Right atrium auricular region (tissue), 2 donors: ENCODE measurements around the gene SAT1. TPM values are rescaled to one million over a fixed set of nuclear protein-coding genes. Genes with fewer than 3 reads are reported as not detected.

Experiments
- DNase-seq: peaks from one replicate; pipeline ENCODE4 v3.0.0-alpha.2; 2019; ENCODE audit warnings: low spot score
- H3K27ac ChIP-seq, 2 donors: fragments of 200-600 bp; sonication (generic); 1 replicate in 1 of 2; 2 replicates in 1 of 2; pipeline ENCODE4 v1.5.1; 2016 to 2019
- H3K27me3 ChIP-seq, 2 donors: fragments of 200-600 bp; sonication (generic); one replicate each; pipeline versions ENCODE4 v1.5.1 to v1.6.0; 2017 to 2019
- H3K36me3 ChIP-seq: fragments of 200-600 bp; sonication (generic); one replicate; pipeline ENCODE4 v1.5.1; 2016
- H3K4me1 ChIP-seq, 2 donors: fragments of 200-600 bp; sonication (generic); one replicate each; pipeline versions ENCODE4 v1.5.1 to v1.6.0; 2017 to 2019
- H3K4me3 ChIP-seq, 2 donors: fragments of 200-600 bp; sonication (generic); 1 replicate in 1 of 2; 2 replicates in 1 of 2; pipeline ENCODE4 v1.5.1; 2017 to 2019; ENCODE audit warnings: mild to moderate bottlenecking in 1 of 2, moderate library complexity in 1 of 2
- H3K9me3 ChIP-seq, 2 donors: fragments of 200-600 bp; sonication (generic); one replicate each; pipeline ENCODE4 v1.5.1; 2019
- total RNA-seq, 2 donors: library from RNA; depleted of rRNA; stranded (reverse); fragments of >200 nt; gene quantifications; one replicate each; pipeline ENCODE4 v1.1.0, GENCODE V29; 2016
- TF ChIP-seq, protein P1 (sequence below), 2 donors: fragments of 200-600 bp; sonication (generic); IDR thresholded peaks; one replicate each; pipeline ENCODE4 v1.5.1; 2019; ENCODE audit warnings: antibody characterized with exemption in 2 of 2

The SAT1 gene
- total RNA-seq, 2 donors from 2014 or later = 513 to 713 TPM

DNA sequence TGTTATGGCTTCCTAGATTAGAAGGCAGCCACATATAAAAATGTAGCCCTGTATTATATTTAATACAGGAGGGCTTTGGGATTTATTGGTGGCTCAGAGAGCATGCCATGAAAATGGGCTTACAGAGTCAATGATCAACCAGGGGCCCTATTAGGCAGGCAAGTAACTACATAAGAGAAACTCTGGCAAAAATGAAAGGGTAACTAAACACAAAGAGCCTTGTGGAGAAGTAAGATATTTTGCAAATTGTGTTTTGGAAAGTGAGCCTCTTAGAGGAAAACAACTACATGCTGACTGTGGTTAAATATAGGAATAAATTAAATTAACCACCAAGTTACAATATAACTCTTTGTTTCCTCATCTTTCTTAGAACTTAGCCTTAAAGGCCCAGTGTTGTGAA, 5.5 kb downstream of the SAT1 start:
- no peak for DNase-seq
- Histone ChIP-seq H3K4me3 (no peak overlapping the region), H3K27me3 (no peaks in the 10 kb centered on the region), H3K36me3 (peaks cover 15% of the 10 kb centered on the region), H3K9me3 (no peaks in the 10 kb centered on the region), H3K27ac (peak overlapping the region in 1 of 2 donors; percentile 29), H3K4me1 (no peaks in the 10 kb centered on the region)
- TF ChIP-seq, protein P1, sequence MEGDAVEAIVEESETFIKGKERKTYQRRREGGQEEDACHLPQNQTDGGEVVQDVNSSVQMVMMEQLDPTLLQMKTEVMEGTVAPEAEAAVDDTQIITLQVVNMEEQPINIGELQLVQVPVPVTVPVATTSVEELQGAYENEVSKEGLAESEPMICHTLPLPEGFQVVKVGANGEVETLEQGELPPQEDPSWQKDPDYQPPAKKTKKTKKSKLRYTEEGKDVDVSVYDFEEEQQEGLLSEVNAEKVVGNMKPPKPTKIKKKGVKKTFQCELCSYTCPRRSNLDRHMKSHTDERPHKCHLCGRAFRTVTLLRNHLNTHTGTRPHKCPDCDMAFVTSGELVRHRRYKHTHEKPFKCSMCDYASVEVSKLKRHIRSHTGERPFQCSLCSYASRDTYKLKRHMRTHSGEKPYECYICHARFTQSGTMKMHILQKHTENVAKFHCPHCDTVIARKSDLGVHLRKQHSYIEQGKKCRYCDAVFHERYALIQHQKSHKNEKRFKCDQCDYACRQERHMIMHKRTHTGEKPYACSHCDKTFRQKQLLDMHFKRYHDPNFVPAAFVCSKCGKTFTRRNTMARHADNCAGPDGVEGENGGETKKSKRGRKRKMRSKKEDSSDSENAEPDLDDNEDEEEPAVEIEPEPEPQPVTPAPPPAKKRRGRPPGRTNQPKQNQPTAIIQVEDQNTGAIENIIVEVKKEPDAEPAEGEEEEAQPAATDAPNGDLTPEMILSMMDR (IDR thresholded peaks at IDR 0.05) = no peak

DNA sequence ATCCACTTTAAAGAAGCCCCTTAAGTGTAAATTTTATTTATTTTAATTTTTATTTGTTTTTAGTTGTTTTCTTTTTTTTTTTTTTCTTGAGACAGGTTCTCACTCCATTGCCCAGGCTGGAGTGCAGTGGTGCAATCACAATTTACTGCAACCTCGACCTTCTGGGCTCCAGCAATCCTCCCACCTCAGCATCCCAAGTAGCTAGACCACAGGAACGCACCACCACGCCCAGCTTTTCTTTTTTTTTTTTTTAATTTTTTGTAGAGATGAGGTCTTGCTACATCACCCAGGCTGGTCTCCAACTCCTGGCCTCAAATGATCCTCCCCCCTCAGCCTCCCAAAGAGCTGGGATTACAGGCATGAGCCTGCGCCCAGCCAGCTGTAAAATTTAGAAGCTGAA, 6.0 kb downstream of the SAT1 start:
- H3K36me3 ChIP-seq = peaks cover 15% of the 10 kb centered on the region
- no peak overlapping the region for H3K4me3 ChIP-seq
- no peaks in the 10 kb centered on the region for H3K27me3 ChIP-seq
- no peaks in the 10 kb centered on the region for H3K4me1 ChIP-seq
- DNase-seq = no peak
- no peak overlapping the region for H3K27ac ChIP-seq
- TF ChIP-seq, protein P1 (IDR thresholded peaks at IDR 0.05) = no peak
- H3K9me3 ChIP-seq = no peaks in the 10 kb centered on the region

DNA sequence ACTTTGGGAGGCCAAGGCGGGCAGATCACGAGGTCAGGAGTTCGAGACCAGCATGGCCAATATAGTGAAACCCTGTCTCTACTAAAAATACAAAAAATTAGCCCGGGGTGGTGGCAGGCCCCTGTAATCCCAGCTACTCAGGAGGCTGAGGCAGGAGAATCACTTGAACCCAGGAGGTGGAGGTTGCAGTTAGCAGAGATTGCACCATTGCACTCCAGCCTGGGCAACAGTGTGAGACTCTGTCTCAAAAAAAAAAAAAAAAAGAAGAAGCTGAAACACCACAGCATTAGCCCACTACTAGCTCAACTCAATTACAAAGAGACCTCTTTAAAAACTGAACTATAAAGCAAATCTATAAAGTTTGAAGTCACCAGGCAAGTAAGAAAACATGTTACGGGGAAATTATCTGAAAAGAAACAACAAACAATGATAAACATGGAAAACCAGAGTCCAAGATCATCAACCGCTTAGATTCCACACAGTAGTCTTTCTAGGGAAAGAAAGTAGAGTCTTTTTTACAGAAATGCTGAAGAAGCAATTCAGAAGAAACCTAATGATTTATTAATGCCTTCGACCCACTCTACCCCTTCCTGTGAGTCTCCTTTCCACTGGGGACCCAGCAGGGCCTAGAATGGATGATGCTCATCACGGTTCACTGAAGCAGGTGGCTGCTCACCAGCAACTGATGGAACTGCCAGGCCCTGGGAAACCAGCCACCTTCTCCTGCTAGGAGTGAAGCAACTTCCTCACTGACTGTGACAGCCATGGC, 6.6 kb downstream of the SAT1 start:
- no peaks in the 10 kb centered on the region for H3K4me1 ChIP-seq
- no peaks in the 10 kb centered on the region for H3K9me3 ChIP-seq
- peaks cover 15% of the 10 kb centered on the region for H3K36me3 ChIP-seq
- TF ChIP-seq, protein P1 (IDR thresholded peaks at IDR 0.05) = no peak
- H3K4me3 ChIP-seq = no peak overlapping the region
- H3K27ac ChIP-seq = peak overlapping the region in 1 of 2 donors; percentile 54
- no peaks in the 10 kb centered on the region for H3K27me3 ChIP-seq
- no peak for DNase-seq

DNA sequence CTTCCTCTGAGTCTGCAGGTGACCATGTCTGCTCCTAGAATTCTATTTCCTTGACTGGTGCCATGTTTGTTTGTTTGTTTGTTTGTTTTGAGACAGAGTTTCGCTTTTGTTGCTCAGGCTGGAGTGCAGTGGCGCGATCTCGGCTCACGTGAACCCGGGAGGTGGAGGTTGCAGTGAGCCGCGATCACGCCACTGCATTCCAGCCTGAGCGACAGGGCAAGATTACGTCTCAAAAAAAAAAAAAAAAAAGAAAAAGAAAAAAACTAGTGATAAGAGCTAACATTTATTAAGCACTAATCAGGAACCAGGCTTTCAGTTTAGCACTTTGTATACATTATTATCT, 7.2 kb downstream of the SAT1 start:
- no peaks in the 10 kb centered on the region for H3K4me1 ChIP-seq
- DNase-seq = no peak
- no peaks in the 10 kb centered on the region for H3K27me3 ChIP-seq
- peaks cover 11% of the 10 kb centered on the region for H3K36me3 ChIP-seq
- TF ChIP-seq, protein P1 (IDR thresholded peaks at IDR 0.05) = no peak
- H3K4me3 ChIP-seq = no peak overlapping the region
- no peaks in the 10 kb centered on the region for H3K9me3 ChIP-seq
- H3K27ac ChIP-seq = peak overlapping the region in 1 of 2 donors; percentile 54

DNA sequence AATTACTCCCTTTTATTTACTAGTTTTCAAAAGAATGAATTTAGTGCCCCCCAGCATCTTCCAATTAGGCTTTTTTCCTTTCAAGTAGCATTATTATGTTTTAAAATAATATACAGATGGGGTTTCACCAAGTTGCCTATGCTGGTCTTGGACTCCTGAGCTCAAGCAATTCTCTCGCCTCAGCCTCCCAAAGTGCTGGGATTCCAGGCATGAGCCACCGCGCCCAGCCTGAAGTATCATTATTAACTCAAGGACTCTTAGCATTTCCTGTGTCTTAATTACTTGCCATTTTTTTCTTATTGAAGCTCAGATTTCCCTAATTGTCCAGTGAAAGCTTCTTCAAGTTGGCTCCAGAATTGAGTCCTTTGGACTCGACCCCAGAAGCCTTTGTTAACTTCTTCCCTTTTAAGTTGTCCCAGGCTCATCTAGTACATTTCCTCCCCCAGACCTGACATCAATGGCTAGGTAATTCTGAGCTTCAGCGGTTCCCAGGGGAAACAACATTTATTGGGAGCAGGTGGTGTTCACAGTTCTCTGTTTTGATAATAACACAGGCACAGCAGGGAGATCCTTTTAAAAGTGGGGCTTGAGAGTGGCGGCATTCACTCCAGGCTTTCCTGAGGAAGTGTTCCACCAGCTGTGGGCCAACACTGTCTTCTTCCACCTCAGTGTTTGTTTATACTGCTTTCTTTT, 10.0 kb downstream of the SAT1 start:
- H3K4me1 ChIP-seq = peaks cover 0 to 8% of the 10 kb centered on the region in 2 donors
- no peaks in the 10 kb centered on the region for H3K36me3 ChIP-seq
- H3K27me3 ChIP-seq = no peaks in the 10 kb centered on the region
- no peak for DNase-seq
- no peak overlapping the region for H3K4me3 ChIP-seq
- no peaks in the 10 kb centered on the region for H3K9me3 ChIP-seq
- H3K27ac ChIP-seq = no peak overlapping the region
- TF ChIP-seq, protein P1 (IDR thresholded peaks at IDR 0.05) = no peak
